RKO (cell line): ENCODE data around the gene IL1R1.
A peak's percentile ranks its signal among the peaks of the same experiment; 100 is the strongest.
"Not testable (repeated sequence)": the region's sequence is repeated elsewhere in the genome, so short reads cannot be mapped to it uniquely, and the experiment has no call there.

Experiments used
- DNase-seq: peaks from one replicate; pipeline ENCODE4 v3.0.0-alpha.2; 2016; ENCODE audit warnings: low spot score

Gene IL1R1

GRCh38 chr2:102141970-102142828, at the start of gene IL1R1:
Gene IL1R1 (plus strand): TSS chr2:102142746. CDS start chr2:102157725, 14,979 bp downstream.
- DNase-seq: peak; percentile 50

- DNase-seq: no peak
Observed at GRCh38 chr2:102093662-102094061, 48.9 kb upstream of the IL1R1 start.

- peak; percentile 62 for DNase-seq
Observed at GRCh38 chr2:102094917-102095316, 47.6 kb upstream of the IL1R1 start.

GRCh38 chr2:102096103-102096502, 46.4 kb upstream of the IL1R1 start:
- DNase-seq: no peak

GRCh38 chr2:102098756-102099155, 43.8 kb upstream of the IL1R1 start:
- no peak for DNase-seq

- DNase-seq: no peak
Observed at GRCh38 chr2:102099536-102100298, 42.8 kb upstream of the IL1R1 start.

- DNase-seq: no peak
Observed at GRCh38 chr2:102100371-102101096, 42.0 kb upstream of the IL1R1 start.

GRCh38 chr2:102101097-102101848, 41.3 kb upstream of the IL1R1 start:
- DNase-seq: no peak

DNA sequence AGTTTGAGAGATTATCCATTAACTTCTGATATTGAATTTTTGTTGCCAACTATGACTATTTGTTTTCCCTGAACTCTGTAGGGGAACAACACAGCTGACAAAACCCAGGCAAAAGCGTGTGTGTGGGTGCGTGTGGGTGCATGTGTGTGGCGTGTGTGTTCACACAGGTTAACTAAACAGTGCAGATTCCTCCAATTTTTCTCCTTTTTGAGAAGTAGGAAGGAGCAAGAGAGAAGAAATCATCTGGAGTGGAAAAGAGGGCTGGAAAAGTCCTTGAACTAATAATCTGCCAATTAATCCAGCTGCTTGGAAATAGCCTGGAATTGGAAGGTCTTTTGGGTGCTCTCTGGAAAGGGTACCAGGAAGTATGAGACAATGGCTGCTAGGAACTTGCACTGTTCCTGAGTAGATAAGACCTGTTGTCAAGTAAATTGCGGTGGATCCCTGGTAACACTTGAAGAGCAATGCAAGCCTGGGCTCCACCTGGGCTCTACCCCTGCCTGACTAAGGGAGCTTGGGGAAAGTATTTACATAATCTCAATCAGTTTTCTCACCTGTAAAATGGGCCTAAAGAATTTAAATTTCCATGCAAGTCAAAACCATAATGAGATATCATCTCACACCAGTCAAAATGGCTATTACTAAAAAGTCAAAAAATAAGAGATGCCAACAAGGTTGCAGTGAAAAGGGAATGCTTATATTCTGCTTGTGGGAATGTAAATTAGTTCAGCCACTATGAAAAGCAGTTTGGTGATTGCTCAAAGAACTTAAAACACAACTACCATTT, 40.5 kb upstream of the IL1R1 start:
- no peak for DNase-seq

- DNase-seq: not testable (repeated sequence)
Observed at GRCh38 chr2:102102636-102102948, 40.0 kb upstream of the IL1R1 start.

- DNase-seq: no peak
Observed at GRCh38 chr2:102103284-102103683, 39.3 kb upstream of the IL1R1 start.

DNA sequence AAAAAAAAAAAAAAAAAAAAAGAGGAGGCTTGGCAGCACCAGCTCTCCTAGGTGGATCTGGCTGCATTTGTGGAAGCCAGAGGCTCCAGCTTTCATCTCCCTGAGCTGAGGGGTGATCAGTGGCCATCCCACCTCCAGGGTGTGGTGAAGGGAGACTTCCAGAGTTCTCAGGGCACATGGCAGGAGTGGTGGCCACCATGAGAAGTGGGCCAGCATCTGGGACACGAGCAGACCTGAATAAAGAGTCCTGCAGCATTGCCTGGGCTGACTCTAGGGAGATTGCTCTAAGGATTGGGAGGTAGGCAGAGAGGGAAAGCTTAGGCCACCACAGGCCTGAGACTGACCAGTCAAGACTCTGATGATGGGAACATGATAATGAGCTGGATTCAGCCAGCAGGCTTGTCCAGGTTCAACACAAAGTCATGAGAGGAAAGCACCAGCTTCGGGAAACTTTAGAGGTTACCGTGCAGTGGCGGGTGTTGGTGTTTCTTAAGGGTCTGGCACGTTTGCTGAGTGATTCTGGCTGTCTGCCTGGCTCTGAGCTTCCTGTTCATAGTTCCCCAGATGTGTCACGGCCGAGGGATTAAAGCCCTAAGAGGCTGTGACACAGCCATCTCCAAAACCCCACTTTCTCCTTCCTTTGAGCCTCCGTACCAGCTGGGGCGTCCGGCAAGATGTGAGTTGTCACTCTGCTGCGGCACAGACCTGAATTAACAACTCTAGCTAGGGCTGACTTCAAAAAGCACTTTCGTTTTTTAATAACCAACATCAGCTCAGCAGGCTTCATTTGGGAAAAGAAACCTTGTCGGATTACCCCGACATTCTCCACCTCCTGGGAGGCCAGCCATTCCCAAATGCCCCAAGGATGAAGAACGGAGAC, 38.3 kb upstream of the IL1R1 start:
- DNase-seq: peak; percentile 60

GRCh38 chr2:102106133-102106556, 36.4 kb upstream of the IL1R1 start:
- peak; percentile 15 for DNase-seq

DNA sequence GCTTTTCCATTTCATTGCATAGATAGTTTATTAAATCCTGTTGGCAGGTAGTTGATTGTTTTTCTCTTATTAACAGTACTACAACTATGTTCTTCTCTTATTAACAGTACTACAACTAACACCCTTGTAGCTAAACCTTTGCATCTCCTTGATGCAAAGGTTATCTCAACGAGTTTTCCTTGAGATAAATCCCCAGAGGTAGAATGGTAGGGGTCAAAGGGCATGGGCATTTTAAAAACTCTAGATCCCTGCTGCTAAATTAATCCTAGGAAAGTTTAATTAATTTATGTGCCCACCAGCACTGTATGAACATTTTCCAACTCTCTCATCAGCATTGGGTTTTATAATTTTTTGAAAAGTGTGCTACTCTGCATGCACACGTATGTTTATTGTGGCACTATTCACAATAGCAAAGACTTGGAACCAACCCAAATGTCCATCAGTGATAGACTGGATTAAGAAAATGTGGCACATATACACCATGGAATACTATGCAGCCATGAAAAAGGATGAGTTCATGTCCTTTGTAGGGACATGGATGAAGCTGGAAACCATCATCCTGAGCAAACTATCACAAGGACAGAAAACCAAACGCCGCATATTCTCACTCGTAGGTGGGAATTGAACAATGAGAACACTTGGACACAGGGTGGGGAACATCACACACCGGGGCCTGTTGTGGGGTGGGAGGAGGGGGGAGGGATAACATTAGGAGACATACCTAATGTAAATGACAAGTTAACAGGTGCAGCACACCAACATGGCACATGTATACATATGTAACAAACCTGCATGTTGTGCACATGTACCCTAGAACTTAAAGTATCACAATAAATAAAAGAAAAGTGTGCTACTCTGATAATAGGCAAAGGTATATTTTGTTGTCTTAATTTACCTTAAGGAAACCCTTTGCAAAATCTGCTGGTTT, 35.5 kb upstream of the IL1R1 start:
- DNase-seq: not testable (repeated sequence)

DNA sequence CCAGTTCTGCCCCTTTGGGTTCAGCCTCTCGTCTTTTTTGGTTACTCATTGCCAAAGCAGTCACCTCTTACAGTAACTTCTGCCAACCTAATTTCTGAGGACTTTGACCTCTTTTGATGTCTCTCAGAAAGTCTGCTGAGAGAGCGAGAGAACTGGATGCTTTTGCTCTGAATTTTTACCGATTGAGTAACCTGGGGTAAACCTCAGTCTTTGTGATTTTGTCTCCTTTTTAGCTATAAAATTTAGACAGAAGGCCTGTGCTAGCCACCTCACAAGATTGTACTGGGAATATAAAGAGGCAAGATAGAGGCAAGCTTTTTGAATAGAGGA, 34.8 kb upstream of the IL1R1 start:
- no peak for DNase-seq

DNA sequence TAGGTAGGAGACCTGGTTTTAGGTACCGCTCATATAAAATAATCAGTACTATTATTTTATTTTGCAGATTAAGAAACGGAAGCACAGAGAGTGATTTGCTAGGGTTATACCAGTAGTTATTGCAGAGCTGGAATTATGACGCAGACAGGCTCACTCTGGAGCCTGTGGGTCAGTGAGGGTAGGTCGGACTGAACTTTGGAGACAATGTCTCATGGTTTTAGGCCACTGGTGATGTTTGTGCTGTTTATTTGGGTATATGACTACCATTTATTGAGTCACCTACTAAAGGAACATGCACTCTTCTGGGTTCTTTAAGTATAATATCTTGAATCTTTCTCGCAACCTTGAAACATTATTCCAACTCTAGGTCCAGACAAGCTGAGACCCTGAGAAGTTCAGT, 33.5 kb upstream of the IL1R1 start:
- DNase-seq: no peak

GRCh38 chr2:102110171-102110570, 32.4 kb upstream of the IL1R1 start:
- no peak for DNase-seq

GRCh38 chr2:102110596-102111334, 31.8 kb upstream of the IL1R1 start:
- DNase-seq: no peak
